B cell (primary cell): ENCODE results near the gene SMYD2. TPM values are rescaled to one million over a fixed set of nuclear protein-coding genes. Genes with fewer than 3 reads are reported as not detected.

ENCODE experiments used
- ATAC-seq: fragments of 200-7000 bp; cut with Tn5 transposase; one replicate; pipeline ENCODE4 v1.10.0; 2021; ENCODE audit warnings: low read depth, mild to moderate bottlenecking, moderate number of reproducible peaks, moderate library complexity
- CTCF ChIA-PET: fragments of 350-600 bp; sonication (Branson Sonifier 250); formaldehyde crosslinking; loops from one replicate; lab custom pipeline; 2021; ENCODE audit warnings: antibody characterized with exemption, inconsistent platforms; lab: Charles Lee
- POLR2A ChIA-PET: fragments of 350-600 bp; sonication (Branson Sonifier 250); formaldehyde crosslinking; loops from one replicate; lab custom pipeline; 2021; ENCODE audit warnings: antibody characterized with exemption; lab: Charles Lee
- DNase-seq: peaks from one replicate; pipeline ENCODE4 v3.0.0; 2013
- H2AFZ ChIP-seq: 2 replicates; pipeline ENCODE4 v1.6.1; 2012; ENCODE audit warnings: mild to moderate bottlenecking, low read depth, low read length; ENCODE audit not compliant: insufficient read depth, poor library complexity, severe bottlenecking
- H3K27ac ChIP-seq, 2 donors: 1 replicate in 1 of 2; 2 replicates in 1 of 2; pipeline ENCODE4 v1.5.1; 2012 to 2013; ENCODE audit warnings: low read length in 2 of 2, mild to moderate bottlenecking in 2 of 2, moderate library complexity in 1 of 2
- H3K27me3 ChIP-seq, 4 experiments: fragments of 200-600 bp in 1 of 4; sonication (generic) in 1 of 4; replicated peaks in 1 of 4; 1 replicate in 2 of 4; 2 replicates in 2 of 4; pipeline versions ENCODE4 v1.6.1 to v1.7.0; 2013 to 2016; ENCODE audit warnings: low read length in 3 of 4, mild to moderate bottlenecking in 2 of 4, mixed read lengths in 1 of 4, moderate library complexity in 1 of 4; ENCODE audit not compliant: insufficient read depth in 4 of 4, control insufficient read depth in 3 of 4; ENCODE audit errors: control extremely low read depth in 1 of 4
- H3K36me3 ChIP-seq, 2 experiments: replicated peaks in 1 of 2; 1 replicate in 1 of 2; 2 replicates in 1 of 2; pipeline versions ENCODE4 v1.6.1 to v1.7.1; 2013; ENCODE audit warnings: low read length in 1 of 2; ENCODE audit not compliant: insufficient read depth in 2 of 2, control insufficient read depth in 1 of 2; ENCODE audit errors: control extremely low read depth in 1 of 2, extremely low read depth in 1 of 2
- H3K4me1 ChIP-seq, 2 donors: fragments of 200-600 bp in 1 of 2; sonication (generic) in 1 of 2; 1 replicate in 1 of 2; 2 replicates in 1 of 2; pipeline versions ENCODE4 v1.5.1 to v1.6.1; 2013 to 2017; ENCODE audit warnings: low read length in 2 of 2; ENCODE audit not compliant: control insufficient read depth in 2 of 2, insufficient read depth in 2 of 2
- H3K4me2 ChIP-seq: replicated peaks from 2 replicates; pipeline ENCODE3; 2012; ENCODE audit warnings: mild to moderate bottlenecking, low read depth, low read length; ENCODE audit not compliant: poor library complexity, severe bottlenecking
- H3K4me3 ChIP-seq, 5 experiments: fragments of 200-600 bp in 1 of 5; sonication (generic) in 1 of 5; 1 replicate in 3 of 5; 2 replicates in 2 of 5; pipeline versions ENCODE4 v1.5.1 to v1.7.0; 2011 to 2016; ENCODE audit warnings: low read length in 4 of 5, mild to moderate bottlenecking in 4 of 5, low read depth in 2 of 5, control low read depth in 1 of 5, moderate library complexity in 1 of 5; ENCODE audit not compliant: insufficient read depth in 1 of 5; ENCODE audit errors: control extremely low read depth in 1 of 5, extremely low read depth in 1 of 5
- H3K79me2 ChIP-seq: fragments of 200-600 bp; sonication (generic); one replicate; pipeline ENCODE4 v1.6.0; 2016; ENCODE audit warnings: low read length; ENCODE audit not compliant: control insufficient read depth, insufficient read depth
- H3K9ac ChIP-seq: fragments of 200-600 bp; sonication (generic); 2 replicates; pipeline ENCODE4 v1.6.1; 2017; ENCODE audit warnings: mild to moderate bottlenecking, low read length, moderate library complexity
- H3K9me3 ChIP-seq, 3 donors: one replicate each; pipeline versions ENCODE4 v1.6.1 to v1.7.1; 2013; ENCODE audit warnings: low read length in 2 of 3; ENCODE audit not compliant: control insufficient read depth in 2 of 3, insufficient read depth in 1 of 3; ENCODE audit errors: control extremely low read depth in 1 of 3
- H4K20me1 ChIP-seq: 2 replicates; pipeline ENCODE4 v1.6.0; 2012; ENCODE audit warnings: mild to moderate bottlenecking, low read length; ENCODE audit not compliant: insufficient read depth, control insufficient read depth, poor library complexity, severe bottlenecking
- H3K27ac Mint-ChIP-seq: one replicate; pipeline ENCODE4 v1.8.0; 2021; ENCODE audit warnings: mixed read lengths
- H3K27me3 Mint-ChIP-seq: one replicate; pipeline ENCODE4 v1.8.0; 2021; ENCODE audit warnings: mixed read lengths
- H3K4me1 Mint-ChIP-seq: one replicate; pipeline ENCODE4 v1.8.0; 2021; ENCODE audit warnings: mixed read lengths
- H3K4me3 Mint-ChIP-seq: one replicate; pipeline ENCODE4 v1.8.0; 2021; ENCODE audit warnings: mixed read lengths
- H3K9me3 Mint-ChIP-seq: one replicate; pipeline ENCODE4 v1.8.0; 2022; ENCODE audit warnings: mixed read lengths; ENCODE audit not compliant: insufficient read depth
- CTCF ChIP-seq: fragments of 200-600 bp; IDR thresholded peaks from one replicate; pipeline ENCODE4 v1.8.0; 2022; ENCODE audit warnings: antibody characterized with exemption, mild to moderate bottlenecking
- EZH2 ChIP-seq: IDR thresholded peaks from 2 replicates; pipeline ENCODE4 v1.6.1; 2012; ENCODE audit warnings: borderline replicate concordance, low read depth, mild to moderate bottlenecking, moderate library complexity, low read length; ENCODE audit not compliant: insufficient read depth, poor library complexity, severe bottlenecking
- WGBS: methylation state at CpG from one replicate; pipeline ENCODE4 v1.1.5; 2013; ENCODE audit warnings: missing lambda C conversion rate; ENCODE audit not compliant: insufficient coverage; 5-methylcytosine and 5-hydroxymethylcytosine counted together
- intact Hi-C: fragments of 100-400 bp; cut with micrococcal nuclease; formaldehyde crosslinking; loops from one replicate; pipeline ENCODE4 v1.10.0; 2022
- polyA plus RNA-seq: library from polyadenylated mRNA; depleted of rRNA; stranded (reverse); fragments of >200 nt; gene quantifications from 2 replicates; pipeline ENCODE4 v1.2.3, GENCODE V29; 2012
- total RNA-seq, 2 donors: library from RNA; stranded (reverse); fragments of 120-200 nt in 1 of 2; gene quantifications; 1 replicate in 1 of 2; 2 replicates in 1 of 2; pipeline versions ENCODE4 v1.2.3 to v1.2.4, GENCODE V29; 2013 to 2022

Gene SMYD2
- total and polyA plus RNA-seq, 2 donors (not counting 1 experiment from before 2014, with no cell fraction given) = 21.2 to 29.1 TPM

- intact Hi-C loops = no loop called here
- Mint-ChIP-seq H3K27me3 (no peaks in the 10 kb centered on the region), H3K9me3 (no peaks in the 10 kb centered on the region), H3K27ac (no peak overlapping the region), H3K4me1 (no peaks in the 10 kb centered on the region), H3K4me3 (no peak overlapping the region)
- Histone ChIP-seq H3K36me3 (peaks cover 0 to 13% of the 10 kb centered on the region in 2 experiments), H3K27me3 (no peaks in the 10 kb centered on the region), H4K20me1 (no peaks in the 10 kb centered on the region), H3K4me3 (no peak overlapping the region), H3K9ac (no peak overlapping the region), H3K9me3 (no peaks in the 10 kb centered on the region), H3K79me2 (no peaks in the 10 kb centered on the region), H3K4me2 (no peak overlapping the region), H3K4me1 (no peaks in the 10 kb centered on the region), H3K27ac (no peak overlapping the region), H2AFZ (no peak overlapping the region)
- TF ChIP-seq EZH2 (no peak), CTCF (no peak)
- ChIA-PET CTCF (interaction anchor here (1.1 to 3.4 kb wide), 3 partner anchors 10 to 245 kb away, joined by 3 to 12 read pairs (median 7); no protein-coding TSS in a partner anchor), POLR2A (no interaction called here)
- no CpG with 5 or more reads among the region's 4 CpGs for WGBS
- DNase-seq (no peak), ATAC-seq (no peak)
Measured at GRCh38 chr1:214338212-214338611, 57.3 kb downstream of the SMYD2 start.

- H3K27me3 Mint-ChIP-seq = no peaks in the 10 kb centered on the region
- Histone ChIP-seq H3K4me1 (no peaks in the 10 kb centered on the region), H3K9me3 (peaks cover 0 to 3% (median 0%) of the 10 kb centered on the region in 3 donors), H4K20me1 (no peaks in the 10 kb centered on the region), H3K27ac (no peak overlapping the region), H3K4me3 (no peak overlapping the region), H3K4me2 (no peak overlapping the region), H3K36me3 (peaks cover 0 to 6% of the 10 kb centered on the region in 2 experiments), H2AFZ (no peak overlapping the region), H3K79me2 (no peaks in the 10 kb centered on the region), H3K9ac (no peak overlapping the region), H3K27me3 (no peaks in the 10 kb centered on the region)
- H3K4me1 Mint-ChIP-seq = no peaks in the 10 kb centered on the region
- no peak for ATAC-seq
- 89% methylated on average over 3 of the region's 3 CpGs for WGBS
- DNase-seq = no peak
- no peak overlapping the region for H3K27ac Mint-ChIP-seq
- TF ChIP-seq CTCF (no peak), EZH2 (no peak)
- peaks cover 6% of the 10 kb centered on the region for H3K9me3 Mint-ChIP-seq
- ChIA-PET POLR2A (no interaction called here), CTCF (interaction anchor here (1.0 to 4.8 kb wide), 2 partner anchors 11 to 80 kb away, joined by 4 to 35 read pairs; no protein-coding TSS in a partner anchor)
- no peak overlapping the region for H3K4me3 Mint-ChIP-seq
- intact Hi-C loops = no loop called here
Measured at GRCh38 chr1:214341459-214341858, 60.5 kb downstream of the SMYD2 start.
